Retinal pigment epithelial cell (primary cell): ENCODE measurements around the gene PFDN1.

Experiments
- DNase-seq: peaks from one replicate; pipeline ENCODE4 v3.0.0-alpha.2; 2010; ENCODE audit warnings: low read depth
- H3K4me3 ChIP-seq: 2 replicates; pipeline ENCODE4 v1.5.1; 2011; ENCODE audit warnings: mild to moderate bottlenecking, low read length, control low read depth, moderate library complexity
- TF ChIP-seq, protein P1 (sequence below): conservative IDR thresholded peaks from 2 replicates; pipeline ENCODE4 v1.5.1; 2011; ENCODE audit warnings: low read depth, low read length, control low read depth, inconsistent platforms

Gene PFDN1

GRCh38 chr5:140253985-140254384 is 48.9 kb downstream of the PFDN1 start:
- no peak overlapping the region for H3K4me3 ChIP-seq
- TF ChIP-seq, protein P1, sequence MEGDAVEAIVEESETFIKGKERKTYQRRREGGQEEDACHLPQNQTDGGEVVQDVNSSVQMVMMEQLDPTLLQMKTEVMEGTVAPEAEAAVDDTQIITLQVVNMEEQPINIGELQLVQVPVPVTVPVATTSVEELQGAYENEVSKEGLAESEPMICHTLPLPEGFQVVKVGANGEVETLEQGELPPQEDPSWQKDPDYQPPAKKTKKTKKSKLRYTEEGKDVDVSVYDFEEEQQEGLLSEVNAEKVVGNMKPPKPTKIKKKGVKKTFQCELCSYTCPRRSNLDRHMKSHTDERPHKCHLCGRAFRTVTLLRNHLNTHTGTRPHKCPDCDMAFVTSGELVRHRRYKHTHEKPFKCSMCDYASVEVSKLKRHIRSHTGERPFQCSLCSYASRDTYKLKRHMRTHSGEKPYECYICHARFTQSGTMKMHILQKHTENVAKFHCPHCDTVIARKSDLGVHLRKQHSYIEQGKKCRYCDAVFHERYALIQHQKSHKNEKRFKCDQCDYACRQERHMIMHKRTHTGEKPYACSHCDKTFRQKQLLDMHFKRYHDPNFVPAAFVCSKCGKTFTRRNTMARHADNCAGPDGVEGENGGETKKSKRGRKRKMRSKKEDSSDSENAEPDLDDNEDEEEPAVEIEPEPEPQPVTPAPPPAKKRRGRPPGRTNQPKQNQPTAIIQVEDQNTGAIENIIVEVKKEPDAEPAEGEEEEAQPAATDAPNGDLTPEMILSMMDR, result no peak
- no peak for DNase-seq

- H3K4me3 ChIP-seq, result no peak overlapping the region
- TF ChIP-seq, protein P1, result no peak
- no peak for DNase-seq
Measured at GRCh38 chr5:140252470-140253126, 50.3 kb downstream of the PFDN1 start.

GRCh38 chr5:140251527-140251973 is 51.4 kb downstream of the PFDN1 start:
- no peak overlapping the region for H3K4me3 ChIP-seq
- peak; percentile 31 for DNase-seq
- TF ChIP-seq, protein P1, result no peak

GRCh38 chr5:140250386-140250785 is 52.5 kb downstream of the PFDN1 start:
- no peak overlapping the region for H3K4me3 ChIP-seq
- TF ChIP-seq, protein P1, result no peak
- no peak for DNase-seq

GRCh38 chr5:140249536-140249935 is 53.4 kb downstream of the PFDN1 start:
- DNase-seq, result no peak
- TF ChIP-seq, protein P1, result no peak
- no peak overlapping the region for H3K4me3 ChIP-seq

DNA sequence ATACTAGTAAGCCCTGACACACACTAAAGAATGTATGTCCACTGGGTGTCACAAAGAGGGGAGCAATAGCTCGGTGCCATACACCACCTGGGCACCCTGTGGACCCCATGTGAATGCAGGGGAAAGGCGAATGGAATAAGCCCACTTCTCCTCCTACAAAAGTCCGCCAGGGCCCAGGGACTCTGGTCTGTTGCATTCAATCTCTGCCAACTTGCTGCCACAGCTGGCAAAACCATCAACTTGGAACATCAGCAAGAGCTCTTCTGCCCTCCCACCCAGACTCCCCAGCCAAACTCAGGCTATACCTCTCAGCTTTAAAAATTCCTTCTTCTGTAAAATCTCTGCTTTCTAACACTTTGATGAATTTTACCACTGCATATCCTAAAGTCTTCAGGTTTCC is 54.5 kb downstream of the PFDN1 start:
- no peak for DNase-seq
- H3K4me3 ChIP-seq, result no peak overlapping the region
- TF ChIP-seq, protein P1, result no peak

GRCh38 chr5:140246378-140247122 is 56.4 kb downstream of the PFDN1 start:
- DNase-seq, result peak; percentile 55
- TF ChIP-seq, protein P1, result no peak
- no peak overlapping the region for H3K4me3 ChIP-seq
